Pulmonary artery endothelial cell (primary cell): ENCODE measurements around the gene ATAD3C. TPM values are rescaled to one million over a fixed set of nuclear protein-coding genes. Genes with fewer than 3 reads are reported as not detected.

Experiments used
- DNase-seq: peaks from one replicate; pipeline ENCODE4 v3.0.0-alpha.2; 2011; ENCODE audit warnings: low read depth, low spot score
- total RNA-seq: library from RNA; depleted of rRNA; stranded (reverse); fragments of >200 nt; gene quantifications from 2 replicates; pipeline ENCODE4 v1.2.3, GENCODE V29; 2014

ATAD3C gene
- total RNA-seq, 1 donor from 2014 or later: 0.20 TPM

GRCh38 chr1:1430992-1431844, 18.3 kb upstream of the ATAD3C start:
- no peak for DNase-seq

- no peak for DNase-seq
Observed at GRCh38 chr1:1431845-1432273, 17.6 kb upstream of the ATAD3C start.

- no peak for DNase-seq
Observed at GRCh38 chr1:1432274-1432950, 17.1 kb upstream of the ATAD3C start.

DNA sequence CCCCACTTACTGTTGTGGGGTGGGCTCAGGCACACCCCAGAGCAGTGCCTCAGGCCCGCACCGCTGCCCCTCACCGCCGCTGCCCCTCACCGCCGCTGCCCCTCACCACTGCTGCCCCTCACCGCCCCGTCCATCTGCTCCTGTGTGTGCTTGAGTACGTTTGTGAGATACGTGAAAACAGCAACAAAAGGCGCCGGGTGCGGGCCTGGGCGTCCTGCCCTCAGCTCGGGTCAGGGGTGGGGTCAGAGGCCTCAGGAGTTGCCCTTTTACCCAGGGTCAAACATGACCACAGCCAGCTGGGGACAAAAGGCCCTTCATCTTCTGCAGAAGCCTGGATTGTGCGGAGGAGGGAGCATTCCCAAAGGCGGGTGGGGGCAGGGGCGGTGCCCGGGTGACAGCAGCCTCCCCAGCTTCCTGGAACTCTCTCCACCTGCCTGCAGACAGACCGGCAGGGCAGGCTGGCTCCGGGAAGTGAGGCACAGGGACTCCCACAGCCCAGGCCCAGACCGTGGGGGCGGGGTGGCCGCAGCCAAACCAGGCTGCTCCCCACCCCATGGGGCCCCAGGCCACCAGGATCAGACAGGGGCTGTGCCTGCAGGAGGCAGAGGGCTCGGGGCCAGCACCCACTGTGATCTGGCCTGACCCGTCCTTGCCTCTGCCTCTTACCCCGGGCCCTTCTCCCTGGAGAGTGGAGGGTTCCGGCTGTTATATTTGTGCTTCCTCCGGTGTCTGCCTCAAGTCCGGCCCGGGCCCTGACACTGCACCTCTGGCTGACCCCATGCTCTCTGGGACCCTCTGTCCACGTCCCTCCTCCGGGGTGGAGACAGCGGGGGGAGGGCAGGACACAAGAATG, 16.3 kb upstream of the ATAD3C start:
- DNase-seq: no peak

GRCh38 chr1:1433804-1434130, 15.7 kb upstream of the ATAD3C start:
- peak; percentile 30 for DNase-seq

- DNase-seq: no peak
Observed at GRCh38 chr1:1434131-1434823, 15.2 kb upstream of the ATAD3C start.

GRCh38 chr1:1434824-1435105, 14.7 kb upstream of the ATAD3C start:
- no peak for DNase-seq

DNA sequence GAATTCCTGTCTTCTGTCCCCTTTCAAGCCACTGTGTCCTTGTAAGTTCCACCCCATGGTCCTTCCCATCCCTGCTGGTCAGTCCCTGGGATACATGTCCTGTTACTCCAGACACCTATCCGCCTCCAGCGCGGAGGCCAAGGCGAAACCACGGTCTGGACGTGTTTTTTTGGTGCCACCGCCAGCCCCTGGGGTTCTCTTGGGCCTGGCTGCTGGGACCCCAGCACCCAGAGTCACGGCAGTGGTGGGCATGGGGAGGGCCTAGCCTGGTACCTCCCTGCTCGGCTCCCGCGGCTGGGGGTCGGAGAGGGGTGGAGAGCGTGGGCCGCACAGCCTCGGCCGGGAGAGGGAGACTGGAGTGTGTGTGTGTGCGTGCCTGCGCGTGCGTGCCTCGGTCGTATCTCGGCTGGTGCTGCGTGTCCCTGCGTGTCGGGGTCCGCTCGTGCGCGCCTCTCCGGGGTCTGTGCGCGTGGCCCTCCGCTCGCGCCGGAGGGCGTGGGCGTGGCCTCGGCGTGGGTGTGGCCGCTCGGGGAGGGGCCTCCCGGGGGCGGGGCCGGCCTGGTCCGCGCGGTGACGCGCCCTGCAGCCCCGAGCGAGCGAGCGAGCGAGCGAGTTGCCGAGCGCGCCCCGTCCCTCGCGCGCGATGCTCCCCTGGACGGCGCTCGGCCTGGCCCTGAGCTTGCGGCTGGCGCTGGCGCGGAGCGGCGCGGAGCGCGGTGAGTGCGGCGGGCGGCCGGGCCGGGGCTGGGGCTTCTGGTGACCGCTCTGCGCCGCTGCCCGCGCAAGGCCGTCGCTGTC, 14.2 kb upstream of the ATAD3C start, which contains the start of gene VWA1:
TSS of gene VWA1 (plus strand) at position 585 of the 798 bp plus-strand sequence. CDS start at position 644, 59 bp downstream.
- DNase-seq: no peak

- no peak for DNase-seq
Observed at GRCh38 chr1:1435911-1436629, 13.4 kb upstream of the ATAD3C start.

GRCh38 chr1:1436630-1437032, 12.9 kb upstream of the ATAD3C start:
- DNase-seq: no peak

DNA sequence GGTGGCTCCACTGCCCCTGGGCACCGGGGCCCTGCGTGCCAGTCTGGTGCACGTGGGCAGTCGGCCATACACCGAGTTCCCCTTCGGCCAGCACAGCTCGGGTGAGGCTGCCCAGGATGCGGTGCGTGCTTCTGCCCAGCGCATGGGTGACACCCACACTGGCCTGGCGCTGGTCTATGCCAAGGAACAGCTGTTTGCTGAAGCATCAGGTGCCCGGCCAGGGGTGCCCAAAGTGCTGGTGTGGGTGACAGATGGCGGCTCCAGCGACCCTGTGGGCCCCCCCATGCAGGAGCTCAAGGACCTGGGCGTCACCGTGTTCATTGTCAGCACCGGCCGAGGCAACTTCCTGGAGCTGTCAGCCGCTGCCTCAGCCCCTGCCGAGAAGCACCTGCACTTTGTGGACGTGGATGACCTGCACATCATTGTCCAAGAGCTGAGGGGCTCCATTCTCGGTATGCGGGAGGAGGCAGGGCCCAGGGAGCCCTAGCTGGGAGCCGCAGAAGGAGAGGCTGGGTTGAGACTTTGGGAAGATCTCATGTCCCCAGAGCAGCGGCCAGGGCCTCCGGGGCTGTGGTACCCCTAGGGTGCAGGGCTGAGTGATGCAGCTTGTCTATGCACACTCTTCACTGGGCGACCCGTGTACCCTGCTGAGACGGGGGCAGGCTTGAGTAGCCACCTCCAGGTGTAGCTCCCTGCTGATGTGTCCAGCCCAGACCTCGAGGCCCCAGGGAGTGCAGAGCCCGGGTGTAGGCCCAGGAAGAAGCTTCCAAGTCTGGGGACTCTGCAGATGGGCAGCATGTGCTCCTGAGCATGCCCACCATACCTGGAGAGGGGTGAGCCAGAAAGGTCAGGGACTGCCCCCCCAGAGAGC, 12.2 kb upstream of the ATAD3C start:
- no peak for DNase-seq

GRCh38 chr1:1437904-1438376, 11.5 kb upstream of the ATAD3C start:
- no peak for DNase-seq

GRCh38 chr1:1438531-1439381, 10.7 kb upstream of the ATAD3C start:
- no peak for DNase-seq

DNA sequence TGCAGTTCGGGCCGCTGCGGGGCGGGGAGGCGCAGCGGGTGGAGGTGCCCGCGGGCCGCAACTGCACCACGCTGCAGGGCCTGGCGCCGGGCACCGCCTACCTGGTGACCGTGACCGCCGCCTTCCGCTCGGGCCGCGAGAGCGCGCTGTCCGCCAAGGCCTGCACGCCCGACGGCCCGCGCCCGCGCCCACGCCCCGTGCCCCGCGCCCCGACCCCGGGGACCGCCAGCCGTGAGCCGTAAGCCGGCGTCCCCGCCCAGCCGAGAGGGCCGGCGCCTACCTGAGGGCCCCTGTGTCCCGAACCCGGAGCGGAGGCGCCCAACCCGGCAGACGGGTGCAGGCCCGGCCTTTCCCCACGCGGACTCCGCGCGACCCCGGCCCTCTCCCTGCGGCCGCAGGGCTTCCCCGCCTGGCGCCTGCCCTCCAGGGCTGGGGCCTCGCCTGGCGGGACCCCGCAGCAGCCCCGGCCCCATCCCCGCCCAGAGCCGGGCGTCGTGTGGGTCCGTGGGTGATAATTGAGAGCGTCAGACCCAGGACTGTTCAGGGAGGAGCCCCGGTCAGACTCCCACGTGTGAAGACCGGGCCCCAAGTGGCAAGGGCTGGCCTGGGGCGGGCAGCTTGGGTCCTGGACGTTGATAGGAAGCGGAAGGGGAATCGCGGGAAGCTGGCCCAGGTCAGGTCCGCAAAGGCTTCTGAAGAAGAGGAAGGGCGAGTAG, 9.8 kb upstream of the ATAD3C start:
- no peak for DNase-seq

DNA sequence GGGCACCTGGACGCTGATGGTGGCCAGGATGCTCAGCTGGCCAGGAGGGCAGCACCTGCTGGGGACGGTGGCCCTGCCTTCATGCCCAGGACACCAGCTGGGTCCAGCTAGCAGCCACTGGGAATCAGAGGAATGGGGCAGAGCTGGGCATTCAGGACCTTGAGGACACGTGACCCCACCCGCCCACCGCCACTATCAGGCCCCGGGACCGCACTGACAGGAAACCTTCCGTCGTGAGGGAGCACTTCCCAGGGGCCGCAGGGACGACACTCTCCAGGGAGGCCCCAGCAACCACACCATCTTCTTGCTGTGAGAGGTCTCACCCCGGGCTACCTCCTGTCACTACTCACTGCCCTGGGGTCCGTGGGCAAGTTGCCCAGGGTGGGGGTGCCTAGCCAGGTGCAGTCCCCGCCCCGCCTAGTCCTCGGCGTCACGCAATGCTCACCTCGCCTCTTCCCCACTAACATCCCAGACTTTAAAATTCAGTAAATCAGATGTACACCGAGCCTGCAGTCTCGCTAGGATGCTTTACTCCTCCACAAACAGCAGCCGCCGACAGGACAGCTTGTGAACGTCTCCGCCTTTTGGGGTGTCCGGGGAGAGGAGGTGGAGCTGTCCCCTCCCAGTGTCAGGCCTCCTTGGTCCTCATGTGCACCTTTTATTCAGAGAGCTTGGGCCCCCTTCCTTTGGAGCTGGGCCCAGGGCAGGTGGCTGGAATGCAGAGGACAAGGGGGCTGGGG, 9.1 kb upstream of the ATAD3C start:
- no peak for DNase-seq
